ENCODE data around the gene DESI2.

Gene DESI2

GRCh38 chr1:244642526-244642925 is 10.4 kb upstream of the DESI2 start:
- no peak for TF ChIP-seq CTCF (IDR thresholded peaks at IDR 0.05; ENCODE audit: insufficient read depth, low read depth, low read length, missing control alignments)
- no peak overlapping the region for H3K4me3 ChIP-seq (ENCODE audit: low read length)
- no peak for DNase-seq (ENCODE audit: low read depth)

GRCh38 chr1:244642988-244643387 is 9.9 kb upstream of the DESI2 start:
- TF ChIP-seq CTCF (IDR thresholded peaks at IDR 0.05; ENCODE audit: insufficient read depth, low read depth, low read length, missing control alignments): no peak
- no peak overlapping the region for H3K4me3 ChIP-seq (ENCODE audit: low read length)
- DNase-seq (ENCODE audit: low read depth): no peak

DNA sequence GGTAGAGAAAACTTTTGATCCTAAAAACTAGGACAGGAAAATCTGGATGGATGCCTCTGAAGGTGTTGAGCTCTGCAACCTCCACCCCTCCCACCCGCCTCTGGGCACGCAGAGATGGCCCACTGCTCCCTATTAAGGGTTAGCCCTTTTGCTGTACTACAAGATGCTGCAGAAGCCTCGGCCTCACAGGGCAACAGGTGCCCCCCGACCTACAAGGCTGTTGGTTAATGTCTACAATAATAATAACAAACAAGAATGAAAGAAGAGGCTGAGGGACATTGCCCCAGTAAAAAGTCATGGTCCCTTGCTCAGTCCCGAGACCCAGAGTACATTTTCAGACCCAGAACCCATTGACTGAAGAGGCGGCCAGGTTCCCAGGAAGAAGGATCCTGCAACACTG is 7.5 kb upstream of the DESI2 start:
- TF ChIP-seq CTCF (IDR thresholded peaks at IDR 0.05; ENCODE audit: insufficient read depth, low read depth, low read length, missing control alignments): no peak
- H3K4me3 ChIP-seq (ENCODE audit: low read length): no peak overlapping the region
- no peak for DNase-seq (ENCODE audit: low read depth)

- H3K4me3 ChIP-seq (ENCODE audit: low read length): no peak overlapping the region
- no peak for TF ChIP-seq CTCF (IDR thresholded peaks at IDR 0.05; ENCODE audit: insufficient read depth, low read depth, low read length, missing control alignments)
- DNase-seq (ENCODE audit: low read depth): no peak
These were observed 7.0 kb upstream of the DESI2 start for GRCh38 chr1:244645890-244646289.

- no peak overlapping the region for H3K4me3 ChIP-seq (ENCODE audit: low read length)
- TF ChIP-seq CTCF (IDR thresholded peaks at IDR 0.05; ENCODE audit: insufficient read depth, low read depth, low read length, missing control alignments): no peak
- DNase-seq (ENCODE audit: low read depth): no peak
These were observed 5.1 kb upstream of the DESI2 start for GRCh38 chr1:244647819-244648218.

GRCh38 chr1:244651956-244652622 is 837 bp upstream of the DESI2 start:
- peak overlapping the region; percentile 63 for H3K4me3 ChIP-seq (ENCODE audit: low read length)
- no peak for DNase-seq (ENCODE audit: low read depth)
- no peak for TF ChIP-seq CTCF (IDR thresholded peaks at IDR 0.05; ENCODE audit: insufficient read depth, low read depth, low read length, missing control alignments)

DNA sequence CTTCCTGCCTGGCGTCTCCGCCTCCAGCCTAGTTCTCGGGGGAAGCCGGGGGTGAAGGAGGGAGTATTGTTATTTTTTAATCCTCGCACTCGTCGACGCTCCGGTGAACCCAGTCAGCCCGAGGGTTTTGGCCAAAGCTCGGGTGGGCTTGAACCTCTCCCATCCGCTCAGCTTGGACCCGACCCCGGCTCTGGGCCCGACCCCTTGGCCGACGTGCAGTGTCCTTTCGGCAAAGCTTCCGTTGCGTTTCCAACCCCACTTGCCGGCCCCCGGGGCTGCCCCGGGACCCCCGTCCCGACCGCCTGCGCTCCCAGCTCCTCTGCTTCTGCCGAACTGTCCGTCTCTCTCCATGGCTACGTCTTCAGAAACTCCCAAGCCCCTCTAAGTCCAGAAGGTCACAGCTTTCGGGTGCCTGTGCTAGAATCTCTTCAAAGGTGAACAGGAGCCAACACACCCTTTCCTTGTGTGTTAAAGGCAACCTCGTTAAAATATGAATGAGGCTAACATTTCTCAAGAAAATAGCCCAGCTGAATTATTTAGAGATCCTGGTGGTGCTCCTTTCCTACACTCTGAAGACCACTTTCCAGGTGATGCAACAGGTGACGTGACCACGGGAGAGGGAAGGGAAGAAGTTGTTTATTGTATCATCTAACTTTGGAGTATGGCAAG is 647 bp downstream of the DESI2 start:
- peak; percentile 42 for DNase-seq (ENCODE audit: low read depth)
- TF ChIP-seq CTCF (IDR thresholded peaks at IDR 0.05; ENCODE audit: insufficient read depth, low read depth, low read length, missing control alignments): no peak
- H3K4me3 ChIP-seq (ENCODE audit: low read length): peak overlapping the region; percentile 95

All from epithelial cell of esophagus (primary cell).